HCT116 (cell line): ENCODE data around the gene GMPPA. TPM values are rescaled to one million over a fixed set of nuclear protein-coding genes. Genes with fewer than 3 reads are reported as not detected.

ENCODE experiments used
- ATAC-seq: fragments of 200-7000 bp; cut with Tn5 transposase; 2 replicates; pipeline ENCODE4 v1.9.1; 2020; ENCODE audit warnings: mild to moderate bottlenecking, moderate library complexity
- BruUV-seq: library from RNA; stranded (reverse); fragments of 400-500 nt; replicated peaks from 2 replicates; lab custom pipeline; 2021; lab: Mats Ljungman, UMichigan
- CTCF ChIA-PET: fragments of 300-600 bp; sonication (Branson Sonifier 250); formaldehyde crosslinking; loops from one replicate; lab custom pipeline; 2021; ENCODE audit warnings: antibody characterized with exemption; lab: Charles Lee
- POLR2A ChIA-PET: fragments of 300-600, 350-600 bp; sonication (Branson Sonifier 250); formaldehyde crosslinking; loops from one replicate; lab custom pipeline; 2021; ENCODE audit warnings: antibody characterized with exemption; lab: Charles Lee
- RAD21 ChIA-PET, 2 experiments: fragments of 300-600 bp; sonication (Branson Sonifier 250); formaldehyde crosslinking; loops; one replicate each; lab custom pipeline; 2023; ENCODE audit warnings: low total read pairs in 2 of 2; ENCODE audit not compliant: uncharacterized antibody in 2 of 2, unreplicated experiment in 2 of 2, low non-redundant PET in 1 of 2; lab: Charles Lee
- DNase-seq: peaks from one replicate; pipeline ENCODE4 v3.0.0-alpha.2; 2010; ENCODE audit warnings: low read depth, low spot score
- H2AFZ ChIP-seq: fragments of 200-600 bp; shearing (Covaris generic), sonication (generic); 2 replicates; pipeline ENCODE4 v1.6.1; 2017; ENCODE audit warnings: low read depth, mixed run types, mixed read lengths, antibody characterized with exemption, low read length; ENCODE audit not compliant: poor library complexity, severe bottlenecking
- H3K27ac ChIP-seq: 2 replicates; pipeline ENCODE4 v1.5.1; 2012; ENCODE audit warnings: low read depth, low read length
- H3K27me3 ChIP-seq: fragments of 200-600 bp; sonication (generic); 2 replicates; pipeline ENCODE4 v1.6.1; 2016; ENCODE audit warnings: mixed run types, low read length, mixed read lengths; ENCODE audit not compliant: insufficient read depth
- H3K36me3 ChIP-seq, 2 experiments: fragments of 200-500 bp in 1 of 2; fragments of 200-600 bp in 1 of 2; sonication (Bioruptor generic) in 1 of 2; sonication (generic) in 1 of 2; 2 replicates each; pipeline versions ENCODE4 v1.5.1 to v1.6.1; 2014 to 2016; ENCODE audit warnings: low read length in 2 of 2, inconsistent platforms in 1 of 2, mixed read lengths in 1 of 2, mixed run types in 1 of 2; ENCODE audit not compliant: insufficient read depth in 2 of 2, control insufficient read depth in 1 of 2
- H3K4me1 ChIP-seq, 2 experiments: fragments of 200-600 bp in 1 of 2; sonication (generic) in 1 of 2; 2 replicates each; pipeline versions ENCODE4 v1.5.1 to v1.6.1; 2012 to 2017; ENCODE audit warnings: low read length in 2 of 2, inconsistent platforms in 1 of 2, mild to moderate bottlenecking in 1 of 2, mixed read lengths in 1 of 2, mixed run types in 1 of 2, moderate library complexity in 1 of 2; ENCODE audit not compliant: insufficient read depth in 2 of 2, control insufficient read depth in 1 of 2
- H3K4me2 ChIP-seq: fragments of 200-600 bp; sonication (generic); 2 replicates; pipeline ENCODE4 v1.6.1; 2017; ENCODE audit warnings: mixed run types, low read length, mixed read lengths
- H3K4me3 ChIP-seq, 2 experiments: fragments of 200-600 bp in 1 of 2; sonication (generic) in 1 of 2; replicated peaks in 1 of 2; 2 replicates each; pipeline ENCODE4 v1.5.1; 2011 to 2016; ENCODE audit warnings: low read length in 2 of 2, control low read depth in 1 of 2, low read depth in 1 of 2, mild to moderate bottlenecking in 1 of 2, mixed read lengths in 1 of 2, mixed run types in 1 of 2
- H3K79me2 ChIP-seq: fragments of 200-600 bp; sonication (generic); 2 replicates; pipeline ENCODE4 v1.6.1; 2017; ENCODE audit warnings: mild to moderate bottlenecking, mixed run types, low read length, moderate library complexity, mixed read lengths; ENCODE audit not compliant: insufficient read depth
- H3K9ac ChIP-seq: fragments of 200-600 bp; sonication (generic); 2 replicates; pipeline ENCODE4 v1.6.1; 2016; ENCODE audit warnings: low read length, mixed read lengths
- H3K9me2 ChIP-seq: fragments of 200-600 bp; sonication (generic), shearing (Covaris generic); 2 replicates; pipeline ENCODE4 v1.6.1; 2017; ENCODE audit warnings: mixed run types, mild to moderate bottlenecking, moderate library complexity; ENCODE audit not compliant: insufficient read depth
- H3K9me3 ChIP-seq, 2 experiments: fragments of 200-500 bp in 1 of 2; fragments of 200-600 bp in 1 of 2; sonication (Bioruptor generic) in 1 of 2; sonication (generic) in 1 of 2; 2 replicates each; pipeline ENCODE4 v1.6.1; 2014 to 2017; ENCODE audit warnings: low read length in 2 of 2, mixed read lengths in 2 of 2, inconsistent platforms in 1 of 2, low read depth in 1 of 2, mild to moderate bottlenecking in 1 of 2, mixed run types in 1 of 2, moderate library complexity in 1 of 2; ENCODE audit not compliant: control insufficient read depth in 1 of 2, insufficient read depth in 1 of 2
- H4K20me1 ChIP-seq: fragments of 200-600 bp; sonication (generic), shearing (Covaris generic); 2 replicates; pipeline ENCODE4 v1.6.1; 2017; ENCODE audit warnings: mixed run types, mild to moderate bottlenecking, moderate library complexity; ENCODE audit not compliant: insufficient read depth
- ATF3 ChIP-seq: IDR thresholded peaks from 2 replicates; pipeline ENCODE4 v1.6.1; 2012
- CEBPB ChIP-seq: IDR thresholded peaks from 2 replicates; pipeline ENCODE4 v1.6.1; 2012; ENCODE audit warnings: low read depth
- EGR1 ChIP-seq: IDR thresholded peaks from 2 replicates; pipeline ENCODE4 v1.6.1; 2012; ENCODE audit warnings: low read depth
- EZH2 ChIP-seq: fragments of 200-600 bp; sonication (generic); IDR thresholded peaks from 2 replicates; pipeline ENCODE4 v1.6.1; 2017; ENCODE audit warnings: antibody characterized with exemption, mixed run types
- JUND ChIP-seq: IDR thresholded peaks from 2 replicates; pipeline ENCODE4 v1.6.1; 2012
- POLR2A ChIP-seq: IDR thresholded peaks from 2 replicates; pipeline ENCODE4 v1.7.0; 2011; ENCODE audit warnings: borderline replicate concordance; ENCODE audit not compliant: insufficient read depth, insufficient read length; ENCODE audit errors: extremely low read depth
- POLR2AphosphoS5 ChIP-seq: IDR thresholded peaks from 2 replicates; pipeline ENCODE4 v1.6.1; 2011; ENCODE audit warnings: mild to moderate bottlenecking, low read depth, low read length, moderate library complexity
- RAD21 ChIP-seq: IDR thresholded peaks from 2 replicates; pipeline ENCODE4 v1.6.1; 2012; ENCODE audit warnings: low read depth, mild to moderate bottlenecking
- SP1 ChIP-seq: IDR thresholded peaks from 2 replicates; pipeline ENCODE4 v1.6.1; 2012; ENCODE audit warnings: low read depth
- TCF7L2 ChIP-seq: IDR thresholded peaks from 2 replicates; pipeline ENCODE4 v1.7.0; 2011; ENCODE audit warnings: borderline replicate concordance, inconsistent platforms; ENCODE audit not compliant: insufficient read depth, insufficient read length; ENCODE audit errors: extremely low read depth
- YY1 ChIP-seq: IDR thresholded peaks from 2 replicates; pipeline ENCODE4 v1.6.1; 2011; ENCODE audit warnings: low read length, low read depth, moderate library complexity, mild to moderate bottlenecking; ENCODE audit not compliant: insufficient replicate concordance; ENCODE audit errors: extremely low read depth
- ZBTB33 ChIP-seq: IDR thresholded peaks from 2 replicates; pipeline ENCODE4 v1.6.1; 2011; ENCODE audit warnings: mild to moderate bottlenecking, low read length, moderate library complexity; ENCODE audit not compliant: insufficient replicate concordance; ENCODE audit errors: extremely low read depth
- ZFX ChIP-seq: fragments of 450-650 bp; IDR thresholded peaks from 2 replicates; pipeline ENCODE4 v1.6.1; 2017
- intact Hi-C: fragments of 100-400 bp; cut with micrococcal nuclease; formaldehyde crosslinking; loops from 2 replicates; pipeline ENCODE4 v1.10.0; 2022
- total RNA-seq: library from RNA; stranded (reverse); gene quantifications from one replicate; pipeline ENCODE4 v1.2.1, GENCODE V29; 2021; ENCODE audit not compliant: unreplicated experiment

The GMPPA gene
- total RNA-seq, 1 experiment from 2014 or later, result 71.8 TPM

- Histone ChIP-seq H2AFZ (no peak within 1 kb of the TSS), H3K4me1 (peaks cover under 1 to 47% of the 10 kb centered on the region in 2 experiments; a peak in 3 of 4 replicates), H3K4me2 (peak within 1 kb of the TSS; percentile 98), H3K9ac (peak within 1 kb of the TSS; percentile 95), H3K4me3 (peak within 1 kb of the TSS; percentile 75 to 99), H3K27ac (peak within 1 kb of the TSS; percentile 97), H4K20me1 (peaks cover 6% of the 10 kb centered on the region; the same call in 1 of the 2 replicates), H3K9me3 (no peaks in the 10 kb centered on the region), H3K27me3 (no peaks in the 10 kb centered on the region), H3K36me3 (peaks cover 2 to 34% of the 10 kb centered on the region in 2 experiments; a peak in 3 of 4 replicates), H3K9me2 (no peaks in the 10 kb centered on the region), H3K79me2 (peaks cover 44% of the 10 kb centered on the region)
- TF ChIP-seq EZH2 (no peak), CEBPB (no peak), POLR2A (peak; percentile 21), YY1 (peak; percentile 29), ZFX (no peak), POLR2AphosphoS5 (peak; percentile 92), SP1 (no peak), ZBTB33 (peak; percentile 64), ATF3 (no peak), EGR1 (no peak), TCF7L2 (peak; percentile 31), JUND (no peak), RAD21 (no peak)
- POLR2A ChIA-PET, result interaction anchor here (1.3 to 1.4 kb wide), 2 partner anchors 17 to 145 kb away, joined by 4 to 7 read pairs; no protein-coding TSS in a partner anchor
- intact Hi-C loops, result loop anchor here (2.0 to 5.0 kb wide), 3 partner anchors 55 to 481 kb away; partner anchors contain the start of genes IHH and SLC4A3
- ATAC-seq, result peak; percentile 71
- CTCF ChIA-PET, result interaction anchor here (1.3 to 2.1 kb wide), 3 partner anchors 10 to 145 kb away, joined by 3 to 8 read pairs (median 7); no protein-coding TSS in a partner anchor
- BruUV-seq, result no TSS peak
- peak; percentile 97 for DNase-seq
- RAD21 ChIA-PET, result interaction anchor here (0.6 to 1.1 kb wide), 2 partner anchors 8 to 102 kb away, joined by 3 to 4 read pairs; no protein-coding TSS in a partner anchor
Observed at GRCh38 chr2:219543596-219544358, 45.1 kb downstream of the GMPPA start, which contains the start of the genes CHPF and TMEM198. CHPF (minus strand) TSS chr2:219543809; CDS start chr2:219543538, 271 bp downstream. TMEM198 (plus strand) TSS chr2:219544028; CDS start chr2:219544728, 700 bp downstream.
